HL-60 (cell line): ENCODE measurements around the gene ECE2.

Experiments used
- DNase-seq, 2 experiments: peaks; one replicate each; pipeline ENCODE4 v3.0.0-alpha.2; 2010 to 2020; ENCODE audit warnings: low read depth in 1 of 2, low spot score in 1 of 2
- H3K27ac ChIP-seq: fragments of 250-450 bp; sonication (Bioruptor Pico); replicated peaks from 2 replicates; pipeline ENCODE4 v1.5.1; 2020; ENCODE audit warnings: mild to moderate bottlenecking, moderate library complexity
- H3K27me3 ChIP-seq: fragments of 250-450 bp; sonication (Bioruptor Pico); 2 replicates; pipeline ENCODE4 v1.5.1; 2021; ENCODE audit warnings: mild to moderate bottlenecking, moderate library complexity; ENCODE audit not compliant: insufficient read depth, poor library complexity, severe bottlenecking
- H3K4me3 ChIP-seq: replicated peaks from 2 replicates; pipeline ENCODE4 v1.5.1; 2011; ENCODE audit warnings: mild to moderate bottlenecking, control low read depth, low read length; ENCODE audit not compliant: insufficient read depth
- CTCF ChIP-seq: IDR thresholded peaks from one replicate; pipeline ENCODE4 v1.5.1; 2011; ENCODE audit warnings: low read length, control low read depth, inconsistent platforms; ENCODE audit not compliant: insufficient read depth
- GABPA ChIP-seq: IDR thresholded peaks from 2 replicates; pipeline ENCODE4 v1.6.1; 2012; ENCODE audit warnings: low read depth
- POLR2AphosphoS5 ChIP-seq: IDR thresholded peaks from 2 replicates; pipeline ENCODE4 v1.6.1; 2012; ENCODE audit warnings: low read depth
- REST ChIP-seq: IDR thresholded peaks from 2 replicates; pipeline ENCODE4 v1.6.1; 2012; ENCODE audit warnings: low read depth; ENCODE audit not compliant: insufficient replicate concordance
- SPI1 ChIP-seq: IDR thresholded peaks from 2 replicates; pipeline ENCODE4 v1.6.1; 2012; ENCODE audit warnings: low read depth, mild to moderate bottlenecking, borderline replicate concordance

Gene ECE2

GRCh38 chr3:184335661-184336546 lies 60.1 kb downstream of the ECE2 start:
- Histone ChIP-seq H3K4me3 (peak overlapping the region; percentile 47), H3K27me3 (no peaks in the 10 kb centered on the region), H3K27ac (peak overlapping the region; percentile 0)
- no peak for TF ChIP-seq SPI1
- no peak for TF ChIP-seq CTCF
- no peak for TF ChIP-seq REST
- no peak for TF ChIP-seq GABPA
- DNase-seq: peak in 1 of 2 experiments; percentile 70

- DNase-seq: no peak
- Histone ChIP-seq H3K4me3 (no peak overlapping the region; the same call in 1 of the 2 replicates), H3K27ac (no peak overlapping the region)
Observed at GRCh38 chr3:184336547-184337398, 61.0 kb downstream of the ECE2 start.

GRCh38 chr3:184337399-184337714 lies 61.5 kb downstream of the ECE2 start, which contains the start of gene FAM131A:
Gene FAM131A (plus strand): TSS chr3:184337600. CDS start chr3:184337631, 31 bp downstream.
- Histone ChIP-seq H3K27ac (no peak within 1 kb of the TSS), H3K27me3 (no peaks in the 10 kb centered on the region), H3K4me3 (no peak within 1 kb of the TSS)
- DNase-seq: no peak
- TF ChIP-seq CTCF (no peak), SPI1 (no peak), GABPA (no peak), POLR2AphosphoS5 (no peak), REST (no peak)

More at GRCh38 chr3:184336547-184337398, 61.0 kb downstream of the ECE2 start:
- no peak for TF ChIP-seq POLR2AphosphoS5
- TF ChIP-seq CTCF: no peak
- TF ChIP-seq SPI1: peak; percentile 14; the same call in 1 of the 2 replicates
- no peaks in the 10 kb centered on the region for H3K27me3 ChIP-seq
